VCaP (cell line): Measurements from ENCODE around the gene KCMF1.
"Not testable (repeated sequence)": the region's sequence is repeated elsewhere in the genome, so short reads cannot be mapped to it uniquely, and the experiment has no call there.

Experiments
- H3K27ac ChIP-seq: fragments of 450-650 bp; 2 replicates; pipeline ENCODE4 v1.5.1; 2017
- TF ChIP-seq, protein P1 (sequence below): fragments of 450-650 bp; conservative IDR thresholded peaks from 2 replicates; pipeline ENCODE4 v1.5.1; 2017; ENCODE audit warnings: mild to moderate bottlenecking, moderate library complexity

KCMF1 gene

DNA sequence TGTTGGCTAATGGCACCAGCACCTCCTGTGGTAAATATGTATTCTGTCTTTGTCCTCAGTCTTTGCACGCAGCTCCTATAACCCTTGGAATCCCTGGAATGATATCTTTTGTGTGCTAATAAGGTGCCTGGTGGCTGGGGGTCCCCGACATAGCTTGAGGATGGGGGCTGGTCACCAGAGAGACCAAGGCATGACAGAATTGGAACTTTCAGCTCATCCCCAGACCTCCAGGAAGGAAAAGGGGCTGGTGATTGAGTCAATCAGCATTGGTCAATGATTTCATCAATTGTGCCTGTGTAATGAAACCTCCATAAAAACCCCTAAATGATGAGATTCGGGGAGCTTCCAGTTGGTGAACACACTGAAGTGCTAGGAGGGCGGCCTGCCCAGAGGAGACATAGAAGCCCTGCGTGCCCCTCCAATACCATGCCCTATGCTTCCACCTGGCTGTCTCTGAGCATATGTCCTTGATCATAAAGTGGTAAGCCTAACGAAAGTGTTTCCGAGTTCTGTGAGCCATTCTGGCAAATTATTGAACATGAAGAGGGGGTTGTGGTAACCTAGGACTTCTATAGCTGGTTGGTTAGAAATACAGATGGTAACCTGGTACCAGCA lies 26.6 kb upstream of the KCMF1 start:
- TF ChIP-seq, protein P1, sequence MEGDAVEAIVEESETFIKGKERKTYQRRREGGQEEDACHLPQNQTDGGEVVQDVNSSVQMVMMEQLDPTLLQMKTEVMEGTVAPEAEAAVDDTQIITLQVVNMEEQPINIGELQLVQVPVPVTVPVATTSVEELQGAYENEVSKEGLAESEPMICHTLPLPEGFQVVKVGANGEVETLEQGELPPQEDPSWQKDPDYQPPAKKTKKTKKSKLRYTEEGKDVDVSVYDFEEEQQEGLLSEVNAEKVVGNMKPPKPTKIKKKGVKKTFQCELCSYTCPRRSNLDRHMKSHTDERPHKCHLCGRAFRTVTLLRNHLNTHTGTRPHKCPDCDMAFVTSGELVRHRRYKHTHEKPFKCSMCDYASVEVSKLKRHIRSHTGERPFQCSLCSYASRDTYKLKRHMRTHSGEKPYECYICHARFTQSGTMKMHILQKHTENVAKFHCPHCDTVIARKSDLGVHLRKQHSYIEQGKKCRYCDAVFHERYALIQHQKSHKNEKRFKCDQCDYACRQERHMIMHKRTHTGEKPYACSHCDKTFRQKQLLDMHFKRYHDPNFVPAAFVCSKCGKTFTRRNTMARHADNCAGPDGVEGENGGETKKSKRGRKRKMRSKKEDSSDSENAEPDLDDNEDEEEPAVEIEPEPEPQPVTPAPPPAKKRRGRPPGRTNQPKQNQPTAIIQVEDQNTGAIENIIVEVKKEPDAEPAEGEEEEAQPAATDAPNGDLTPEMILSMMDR, result no peak
- no peak overlapping the region for H3K27ac ChIP-seq

DNA sequence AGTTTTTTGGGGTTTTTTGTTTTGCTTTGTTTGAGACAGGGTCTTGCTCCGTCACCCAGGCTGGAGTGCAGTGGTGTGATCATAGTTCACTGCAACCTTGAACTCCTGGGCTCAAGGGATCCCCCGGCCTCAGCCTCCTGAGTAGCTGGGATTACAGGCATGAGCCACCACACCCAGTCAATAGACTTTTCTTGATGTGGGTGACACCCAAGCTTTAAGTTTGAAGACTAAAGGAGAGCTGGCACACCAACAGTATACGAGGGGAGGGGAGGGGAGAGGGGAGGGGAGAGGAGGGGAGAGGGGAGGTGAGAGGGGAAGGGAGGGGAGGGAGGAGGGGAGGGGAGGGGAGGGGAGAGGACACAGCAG lies 25.1 kb upstream of the KCMF1 start:
- not testable (repeated sequence) for H3K27ac ChIP-seq

GRCh38 chr2:84946204-84947009 lies 24.6 kb upstream of the KCMF1 start:
- H3K27ac ChIP-seq, result no peak overlapping the region
- TF ChIP-seq, protein P1, result no peak

- H3K27ac ChIP-seq, result no peak overlapping the region
- TF ChIP-seq, protein P1, result no peak
Measured at GRCh38 chr2:84947010-84947593, 23.9 kb upstream of the KCMF1 start.

DNA sequence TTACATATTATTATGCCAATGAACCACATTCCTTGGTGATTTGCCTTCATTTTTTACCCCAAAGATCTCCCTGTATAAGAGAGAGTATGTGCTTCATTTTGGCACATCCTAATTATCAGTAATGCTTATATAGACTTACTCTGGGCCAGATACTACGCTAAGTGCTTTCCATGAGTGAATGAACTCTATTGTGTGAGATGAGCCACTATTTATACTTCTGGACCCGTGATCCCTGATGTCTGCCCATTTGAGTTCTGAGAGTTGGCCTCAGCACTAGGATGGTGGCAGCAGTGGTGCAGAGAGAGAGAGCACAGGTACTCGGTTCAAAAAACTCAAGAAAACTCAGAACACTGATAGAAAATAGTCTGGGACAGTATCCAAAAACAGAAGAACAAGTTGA lies 17.4 kb upstream of the KCMF1 start:
- no peak overlapping the region for H3K27ac ChIP-seq
- TF ChIP-seq, protein P1, result no peak

- no peak overlapping the region for H3K27ac ChIP-seq
Measured at GRCh38 chr2:84954329-84954728, 16.6 kb upstream of the KCMF1 start.

DNA sequence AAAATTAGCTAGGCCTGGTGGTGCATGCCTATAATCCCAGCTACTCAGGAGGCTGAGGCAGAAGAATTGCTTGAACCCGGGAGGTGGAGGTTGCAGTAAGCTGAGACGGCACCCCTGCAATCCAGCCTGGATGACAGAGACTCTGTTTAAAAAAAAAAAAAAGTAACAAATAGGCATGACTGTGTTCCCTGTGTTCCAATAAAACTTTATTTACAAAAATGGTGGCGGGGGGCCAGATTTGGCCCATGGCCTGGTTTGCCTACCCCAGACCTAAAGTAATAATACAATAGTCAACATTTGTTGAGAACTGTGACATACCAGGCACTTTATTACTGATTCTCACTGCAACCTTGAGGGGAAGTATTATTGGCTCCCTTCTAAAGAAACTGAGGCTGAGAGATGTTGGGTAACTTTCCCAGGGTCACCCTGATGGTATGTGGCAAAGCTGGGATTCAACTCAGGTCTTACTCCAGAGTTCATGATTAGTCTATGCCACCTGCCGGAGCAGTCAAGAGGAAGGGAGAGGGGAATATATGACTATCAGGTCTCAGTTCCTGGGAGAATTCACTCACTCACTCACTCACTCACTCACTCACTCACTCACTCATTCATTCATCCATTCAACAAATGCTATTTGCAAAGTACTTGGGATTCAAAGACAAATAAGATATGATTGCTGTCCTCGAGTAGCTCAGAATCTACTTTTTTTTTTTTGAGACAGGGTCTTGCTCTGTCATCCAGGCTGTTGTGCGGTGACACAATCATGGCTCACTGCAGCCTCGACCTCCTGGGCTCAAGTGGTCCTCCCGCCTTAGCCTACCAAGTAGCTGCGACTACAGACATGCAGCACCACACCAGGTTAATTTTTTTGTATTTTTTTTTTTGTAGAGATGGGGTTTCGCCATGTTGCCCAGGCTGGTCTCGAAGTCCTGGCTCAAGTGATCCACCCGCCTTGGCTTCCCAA lies 14.3 kb upstream of the KCMF1 start:
- H3K27ac ChIP-seq, result peak overlapping the region; percentile 87
- TF ChIP-seq, protein P1, result no peak

More at GRCh38 chr2:84954329-84954728, 16.6 kb upstream of the KCMF1 start:
- TF ChIP-seq, protein P1, result no peak
